Transverse colon (tissue), 4 donors: ENCODE measurements around the gene UBXN2A.

Experiments
- EP300 ChIP-seq: sonication (generic); formaldehyde crosslinking; IDR thresholded peaks from one replicate; pipeline ENCODE4 v1.6.1; 2017; ENCODE audit warnings: antibody characterized with exemption, low read depth
- POLR2A ChIP-seq: fragments of 450-650 bp; IDR thresholded peaks from one replicate; pipeline ENCODE4 v1.6.1; 2016; ENCODE audit warnings: antibody characterized with exemption, mild to moderate bottlenecking, moderate library complexity
- POLR2AphosphoS5 ChIP-seq, 3 donors: sonication (generic); formaldehyde crosslinking; IDR thresholded peaks; one replicate each; pipeline ENCODE4 v1.6.1; 2016; ENCODE audit warnings: antibody characterized with exemption in 3 of 3
- TF ChIP-seq, protein P1 (sequence below), 5 experiments: fragments of 200-600 bp in 3 of 5; fragments of 450-650 bp in 2 of 5; sonication (generic) in 3 of 5; IDR thresholded peaks; 1 replicate in 2 of 5; 2 replicates in 3 of 5; pipeline ENCODE4 v1.5.1; 2016 to 2017; ENCODE audit warnings: antibody characterized with exemption in 5 of 5, inconsistent platforms in 3 of 5, mild to moderate bottlenecking in 2 of 5, moderate library complexity in 1 of 5

- TF ChIP-seq POLR2A (no peak), POLR2AphosphoS5 (IDR thresholded peaks at IDR 0.05) (no peak), EP300 (no peak)
- TF ChIP-seq, protein P1, sequence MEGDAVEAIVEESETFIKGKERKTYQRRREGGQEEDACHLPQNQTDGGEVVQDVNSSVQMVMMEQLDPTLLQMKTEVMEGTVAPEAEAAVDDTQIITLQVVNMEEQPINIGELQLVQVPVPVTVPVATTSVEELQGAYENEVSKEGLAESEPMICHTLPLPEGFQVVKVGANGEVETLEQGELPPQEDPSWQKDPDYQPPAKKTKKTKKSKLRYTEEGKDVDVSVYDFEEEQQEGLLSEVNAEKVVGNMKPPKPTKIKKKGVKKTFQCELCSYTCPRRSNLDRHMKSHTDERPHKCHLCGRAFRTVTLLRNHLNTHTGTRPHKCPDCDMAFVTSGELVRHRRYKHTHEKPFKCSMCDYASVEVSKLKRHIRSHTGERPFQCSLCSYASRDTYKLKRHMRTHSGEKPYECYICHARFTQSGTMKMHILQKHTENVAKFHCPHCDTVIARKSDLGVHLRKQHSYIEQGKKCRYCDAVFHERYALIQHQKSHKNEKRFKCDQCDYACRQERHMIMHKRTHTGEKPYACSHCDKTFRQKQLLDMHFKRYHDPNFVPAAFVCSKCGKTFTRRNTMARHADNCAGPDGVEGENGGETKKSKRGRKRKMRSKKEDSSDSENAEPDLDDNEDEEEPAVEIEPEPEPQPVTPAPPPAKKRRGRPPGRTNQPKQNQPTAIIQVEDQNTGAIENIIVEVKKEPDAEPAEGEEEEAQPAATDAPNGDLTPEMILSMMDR (IDR thresholded peaks at IDR 0.05): no peak
Observed at GRCh38 chr2:23953625-23954024, 13.4 kb downstream of the UBXN2A start.
